Measurements from ENCODE around the gene MS4A2. TPM values are rescaled to one million over a fixed set of nuclear protein-coding genes. Genes with fewer than 3 reads are reported as not detected.
"Not testable (repeated sequence)": the region's sequence is repeated elsewhere in the genome, so short reads cannot be mapped to it uniquely, and the experiment has no call there.

The MS4A2 gene
- total RNA-seq = not detected in 2 replicates

- no peaks in the 10 kb centered on the region for H3K4me1 Mint-ChIP-seq (ENCODE audit: low read depth)
- DNase-seq (ENCODE audit: low spot score) = no peak
- no peaks in the 10 kb centered on the region for H3K9me3 Mint-ChIP-seq
- H3K27me3 Mint-ChIP-seq (ENCODE audit: low read depth) = no peaks in the 10 kb centered on the region
- no peak within 1 kb of the TSS for H3K27ac Mint-ChIP-seq
- no peaks in the 10 kb centered on the region for H3K36me3 Mint-ChIP-seq (ENCODE audit: low read depth)
- intact Hi-C loops (cut with micrococcal nuclease) = no loop called here
- no peak within 1 kb of the TSS for H3K4me3 Mint-ChIP-seq (ENCODE audit: low read depth)
Observed at GRCh38 chr11:60088364-60088763, at the start of gene MS4A2. MS4A2 (plus strand) TSS chr11:60088664; CDS start chr11:60088766, 102 bp downstream.

DNA sequence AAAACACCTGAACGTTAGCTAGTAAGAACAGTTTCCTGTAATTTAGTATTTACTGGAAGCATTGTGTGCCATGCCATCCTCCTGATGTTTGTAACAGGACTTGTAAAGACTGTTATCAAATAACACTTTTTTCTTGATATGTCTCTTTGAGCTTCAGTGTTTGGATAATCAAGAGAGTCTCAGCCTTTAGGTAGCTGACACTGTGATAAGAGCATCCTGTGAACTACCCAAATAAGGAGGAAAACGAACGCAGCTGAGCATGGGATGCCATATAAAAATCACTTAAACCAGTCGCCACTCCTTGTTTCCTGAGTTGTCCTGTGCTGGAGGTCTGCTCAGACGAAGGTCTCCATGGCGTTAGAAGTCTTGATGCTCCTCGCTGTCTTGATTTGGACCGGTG, 48.4 kb upstream of the MS4A2 start, which contains the start of gene OOSP2:
TSS of gene OOSP2 (plus strand) at position 301 of the 400 bp plus-strand sequence. CDS start at position 352, 51 bp downstream.
- H3K36me3 Mint-ChIP-seq (ENCODE audit: low read depth) = no peaks in the 10 kb centered on the region
- no peaks in the 10 kb centered on the region for H3K27me3 Mint-ChIP-seq (ENCODE audit: low read depth)
- DNase-seq (ENCODE audit: low spot score) = no peak
- no peaks in the 10 kb centered on the region for H3K9me3 Mint-ChIP-seq
- intact Hi-C loops (cut with micrococcal nuclease) = no loop called here
- no peak within 1 kb of the TSS for H3K4me3 Mint-ChIP-seq (ENCODE audit: low read depth)
- H3K27ac Mint-ChIP-seq = no peak within 1 kb of the TSS
- H3K4me1 Mint-ChIP-seq (ENCODE audit: low read depth) = no peaks in the 10 kb centered on the region

DNA sequence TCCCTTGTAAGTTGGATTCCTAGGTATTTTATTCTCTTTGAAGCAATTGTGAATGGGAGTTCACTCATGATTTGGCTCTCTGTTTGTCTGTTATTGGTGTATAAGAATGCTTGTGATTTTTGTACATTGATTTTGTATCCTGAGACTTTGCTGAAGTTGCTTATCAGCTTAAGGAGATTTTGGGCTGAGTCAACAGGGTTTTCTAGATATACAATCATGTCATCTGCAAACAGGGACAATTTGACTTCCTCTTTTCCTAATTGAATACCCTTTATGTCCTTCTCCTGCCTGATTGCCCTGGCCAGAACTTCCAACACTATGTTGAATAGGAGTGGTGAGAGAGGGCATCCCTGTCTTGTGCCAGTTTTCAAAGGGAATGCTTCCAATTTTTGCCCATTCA, 38.0 kb upstream of the MS4A2 start:
- H3K4me3 Mint-ChIP-seq (ENCODE audit: low read depth); H3K27ac Mint-ChIP-seq; H3K27me3 Mint-ChIP-seq (ENCODE audit: low read depth); H3K4me1 Mint-ChIP-seq (ENCODE audit: low read depth); intact Hi-C loops (cut with micrococcal nuclease); H3K36me3 Mint-ChIP-seq (ENCODE audit: low read depth); DNase-seq (ENCODE audit: low spot score); H3K9me3 Mint-ChIP-seq: not testable (repeated sequence)

DNA sequence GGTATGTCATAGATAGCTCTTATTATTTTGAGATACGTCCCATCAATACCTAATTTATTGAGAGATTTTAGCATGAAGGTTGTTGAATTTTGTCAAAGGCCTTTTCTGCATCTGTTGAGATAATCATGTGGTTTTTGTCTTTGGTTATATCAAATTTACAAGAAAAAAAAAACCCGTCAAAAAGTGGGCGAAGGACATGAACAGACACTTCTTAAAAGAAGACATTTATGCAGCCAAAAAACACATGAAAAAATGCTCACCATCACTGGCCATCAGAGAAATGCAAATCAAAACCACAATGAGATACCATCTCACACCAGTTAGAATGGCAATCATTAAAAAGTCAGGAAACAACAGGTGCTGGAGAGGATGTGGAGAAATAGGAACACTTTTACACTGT, 37.6 kb upstream of the MS4A2 start:
- H3K27me3 Mint-ChIP-seq (ENCODE audit: low read depth); intact Hi-C loops (cut with micrococcal nuclease); DNase-seq (ENCODE audit: low spot score); H3K36me3 Mint-ChIP-seq (ENCODE audit: low read depth); H3K27ac Mint-ChIP-seq; H3K9me3 Mint-ChIP-seq; H3K4me3 Mint-ChIP-seq (ENCODE audit: low read depth); H3K4me1 Mint-ChIP-seq (ENCODE audit: low read depth): not testable (repeated sequence)

- no peak within 1 kb of the TSS for H3K4me3 Mint-ChIP-seq (ENCODE audit: low read depth)
- H3K27ac Mint-ChIP-seq = no peak within 1 kb of the TSS
- H3K4me1 Mint-ChIP-seq (ENCODE audit: low read depth) = peaks cover 3% of the 10 kb centered on the region
- H3K27me3 Mint-ChIP-seq (ENCODE audit: low read depth) = peaks cover 2% of the 10 kb centered on the region
- H3K9me3 Mint-ChIP-seq = peaks cover 3% of the 10 kb centered on the region
- intact Hi-C loops (cut with micrococcal nuclease) = no loop called here
- DNase-seq (ENCODE audit: low spot score) = no peak
- H3K36me3 Mint-ChIP-seq (ENCODE audit: low read depth) = no peaks in the 10 kb centered on the region
Observed at GRCh38 chr11:60056349-60056969, 32.0 kb upstream of the MS4A2 start, which contains the start of gene MS4A3. MS4A3 (plus strand) TSS chr11:60056665; CDS start chr11:60061161, 4,496 bp downstream.

DNA sequence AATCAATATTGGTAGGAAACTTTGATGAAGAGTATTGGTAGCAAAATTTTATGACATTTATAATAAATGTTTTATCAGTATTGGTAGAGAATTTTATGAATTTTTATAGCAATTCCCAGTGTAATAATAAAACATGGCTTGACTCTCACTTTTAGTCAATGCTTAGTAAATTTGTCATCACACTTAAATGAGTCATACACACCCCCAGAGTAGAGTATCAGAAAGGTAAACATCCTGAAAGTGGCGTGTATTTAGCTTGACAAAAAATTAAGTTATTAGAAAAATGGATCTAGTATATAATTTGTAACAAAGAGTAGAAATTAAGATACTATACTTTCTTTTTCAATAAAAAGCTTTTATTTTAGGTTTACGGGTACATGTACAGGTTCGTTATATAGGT, 29.4 kb upstream of the MS4A2 start:
- no peaks in the 10 kb centered on the region for H3K27me3 Mint-ChIP-seq (ENCODE audit: low read depth)
- DNase-seq (ENCODE audit: low spot score) = no peak
- no peak overlapping the region for H3K27ac Mint-ChIP-seq
- H3K36me3 Mint-ChIP-seq (ENCODE audit: low read depth) = no peaks in the 10 kb centered on the region
- no peak overlapping the region for H3K4me3 Mint-ChIP-seq (ENCODE audit: low read depth)
- peaks cover 3% of the 10 kb centered on the region for H3K9me3 Mint-ChIP-seq
- peaks cover 3% of the 10 kb centered on the region for H3K4me1 Mint-ChIP-seq (ENCODE audit: low read depth)
- intact Hi-C loops (cut with micrococcal nuclease) = no loop called here

DNA sequence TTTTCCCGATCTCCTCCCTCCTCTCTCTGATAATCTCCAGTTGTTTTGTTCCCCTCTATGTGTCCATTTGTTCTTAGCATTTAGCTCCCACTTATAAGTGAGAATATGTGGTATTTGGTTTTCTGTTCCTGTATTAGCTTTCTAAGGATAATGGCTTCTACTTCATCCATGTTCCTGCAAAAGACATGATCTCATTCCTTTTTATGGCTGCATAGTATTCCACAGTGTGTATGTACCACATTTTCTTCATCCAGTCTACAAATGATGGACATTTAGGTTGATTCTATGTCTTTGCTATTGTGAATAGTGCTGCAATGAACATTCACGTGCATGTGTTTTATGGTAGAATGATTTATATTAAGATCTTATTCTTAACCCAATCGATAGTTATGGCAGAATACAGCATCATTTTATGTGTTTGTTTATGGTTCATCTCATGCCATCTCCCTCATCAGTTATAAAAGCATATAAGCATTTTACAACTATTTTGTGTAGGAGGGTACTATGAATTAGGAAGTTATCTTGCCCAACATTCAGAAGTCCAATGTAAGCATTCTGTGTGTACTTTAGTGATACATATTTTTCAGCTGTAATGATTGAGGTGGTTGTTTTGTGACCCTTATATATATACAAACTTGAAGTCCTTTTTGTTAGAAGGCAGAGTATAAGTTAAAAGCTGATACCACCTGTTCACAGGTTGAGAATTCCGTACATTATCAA, 28.8 kb upstream of the MS4A2 start:
- intact Hi-C loops (cut with micrococcal nuclease) = no loop called here
- DNase-seq (ENCODE audit: low spot score) = no peak
- Mint-ChIP-seq H3K27ac (no peak overlapping the region), H3K36me3 (ENCODE audit: low read depth) (no peaks in the 10 kb centered on the region), H3K4me3 (ENCODE audit: low read depth) (no peak overlapping the region), H3K4me1 (ENCODE audit: low read depth) (peaks cover 3% of the 10 kb centered on the region), H3K9me3 (peaks cover 3% of the 10 kb centered on the region), H3K27me3 (ENCODE audit: low read depth) (no peaks in the 10 kb centered on the region)

- no peak overlapping the region for H3K4me3 Mint-ChIP-seq (ENCODE audit: low read depth)
- no peaks in the 10 kb centered on the region for H3K36me3 Mint-ChIP-seq (ENCODE audit: low read depth)
- H3K27me3 Mint-ChIP-seq (ENCODE audit: low read depth) = no peaks in the 10 kb centered on the region
- intact Hi-C loops (cut with micrococcal nuclease) = no loop called here
- DNase-seq (ENCODE audit: low spot score) = no peak
- peaks cover 3% of the 10 kb centered on the region for H3K4me1 Mint-ChIP-seq (ENCODE audit: low read depth)
- peaks cover 3% of the 10 kb centered on the region for H3K9me3 Mint-ChIP-seq
- H3K27ac Mint-ChIP-seq = no peak overlapping the region
Observed at GRCh38 chr11:60064111-60064510, 24.4 kb upstream of the MS4A2 start.

- Mint-ChIP-seq H3K27ac (no peak overlapping the region), H3K27me3 (ENCODE audit: low read depth) (no peaks in the 10 kb centered on the region), H3K36me3 (ENCODE audit: low read depth) (no peaks in the 10 kb centered on the region), H3K9me3 (no peaks in the 10 kb centered on the region), H3K4me3 (ENCODE audit: low read depth) (no peak overlapping the region), H3K4me1 (ENCODE audit: low read depth) (no peaks in the 10 kb centered on the region)
- DNase-seq (ENCODE audit: low spot score) = no peak
- intact Hi-C loops (cut with micrococcal nuclease) = no loop called here
Observed at GRCh38 chr11:60065801-60066200, 22.7 kb upstream of the MS4A2 start.

- H3K4me3 Mint-ChIP-seq (ENCODE audit: low read depth) = no peak overlapping the region
- H3K27ac Mint-ChIP-seq = no peak overlapping the region
- H3K4me1 Mint-ChIP-seq (ENCODE audit: low read depth) = no peaks in the 10 kb centered on the region
- no peaks in the 10 kb centered on the region for H3K27me3 Mint-ChIP-seq (ENCODE audit: low read depth)
- DNase-seq (ENCODE audit: low spot score) = no peak
- H3K9me3 Mint-ChIP-seq = no peaks in the 10 kb centered on the region
- intact Hi-C loops (cut with micrococcal nuclease) = no loop called here
- no peaks in the 10 kb centered on the region for H3K36me3 Mint-ChIP-seq (ENCODE audit: low read depth)
Observed at GRCh38 chr11:60069450-60069849, 19.0 kb upstream of the MS4A2 start.

DNA sequence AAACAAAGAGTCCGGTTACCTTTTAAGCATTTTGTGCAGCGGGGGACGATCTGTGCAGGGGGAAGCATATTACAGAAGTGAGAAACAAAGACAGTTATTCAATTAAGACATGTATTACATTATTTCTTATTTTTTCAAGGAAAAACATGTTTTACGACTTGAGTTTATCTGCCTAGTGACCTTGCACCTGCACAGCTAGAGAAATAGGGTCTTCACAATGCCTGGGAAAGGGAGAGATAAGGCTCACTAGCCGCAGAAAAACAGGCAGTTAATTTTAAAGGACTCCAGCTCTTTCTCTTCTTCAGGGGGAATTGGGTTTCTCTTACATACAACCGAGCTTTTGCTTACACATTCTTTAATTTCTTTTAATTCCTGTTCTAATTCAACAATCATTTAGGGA, 16.8 kb upstream of the MS4A2 start:
- H3K9me3 Mint-ChIP-seq; H3K4me1 Mint-ChIP-seq (ENCODE audit: low read depth); DNase-seq (ENCODE audit: low spot score); intact Hi-C loops (cut with micrococcal nuclease); H3K36me3 Mint-ChIP-seq (ENCODE audit: low read depth); H3K4me3 Mint-ChIP-seq (ENCODE audit: low read depth); H3K27ac Mint-ChIP-seq; H3K27me3 Mint-ChIP-seq (ENCODE audit: low read depth): not testable (repeated sequence)

DNA sequence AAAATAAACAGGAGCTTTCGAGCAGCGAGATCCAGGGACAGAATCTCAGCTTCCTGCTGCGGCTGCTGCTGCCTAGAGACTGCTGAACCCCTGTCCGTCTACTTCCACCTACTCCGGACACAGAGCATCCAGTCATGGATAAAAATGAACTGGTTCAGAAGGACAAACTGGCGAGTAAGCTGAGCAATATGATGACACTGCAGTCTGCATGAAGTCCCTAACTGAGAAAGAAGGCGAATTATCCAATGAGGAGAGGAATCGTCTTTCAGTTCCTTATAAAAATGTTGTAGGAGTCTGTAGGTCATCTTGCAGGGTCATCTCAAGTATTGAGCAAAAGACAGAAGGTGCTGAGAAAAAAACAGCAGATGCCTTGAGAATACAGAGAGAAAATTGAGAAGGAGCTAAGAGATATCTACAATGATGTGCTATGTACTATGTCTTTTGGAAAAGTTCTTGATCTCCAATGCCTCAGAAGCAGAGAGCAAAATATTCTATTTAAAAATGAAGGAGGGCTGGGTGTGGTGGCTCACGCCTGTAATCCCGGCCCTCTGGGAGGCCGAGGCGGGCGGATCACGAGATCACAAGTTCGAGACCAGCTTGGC, 11.1 kb upstream of the MS4A2 start:
- no peak overlapping the region for H3K27ac Mint-ChIP-seq

GRCh38 chr11:60077981-60078380, 10.5 kb upstream of the MS4A2 start:
- Mint-ChIP-seq H3K27ac (no peak overlapping the region), H3K9me3 (no peaks in the 10 kb centered on the region), H3K36me3 (ENCODE audit: low read depth) (no peaks in the 10 kb centered on the region), H3K27me3 (ENCODE audit: low read depth) (peaks cover 4% of the 10 kb centered on the region), H3K4me1 (ENCODE audit: low read depth) (no peaks in the 10 kb centered on the region), H3K4me3 (ENCODE audit: low read depth) (no peak overlapping the region)
- intact Hi-C loops (cut with micrococcal nuclease) = no loop called here
- DNase-seq (ENCODE audit: low spot score) = no peak

More for the DNA sequence above, 11.1 kb upstream of the MS4A2 start:
- no peak overlapping the region for H3K4me3 Mint-ChIP-seq (ENCODE audit: low read depth)
- no peak for DNase-seq (ENCODE audit: low spot score)
- intact Hi-C loops (cut with micrococcal nuclease) = no loop called here
- H3K9me3 Mint-ChIP-seq = no peaks in the 10 kb centered on the region
- no peaks in the 10 kb centered on the region for H3K4me1 Mint-ChIP-seq (ENCODE audit: low read depth)
- H3K36me3 Mint-ChIP-seq (ENCODE audit: low read depth) = no peaks in the 10 kb centered on the region
- H3K27me3 Mint-ChIP-seq (ENCODE audit: low read depth) = peaks cover 2% of the 10 kb centered on the region
